Mucosa of rectum (tissue), 2 donors: Measurements from ENCODE around the gene EMILIN1.

ENCODE experiments used
- H3K27ac ChIP-seq, 2 donors: one replicate each; pipeline ENCODE4 v1.7.0; 2013; ENCODE audit warnings: inconsistent platforms in 2 of 2, low read depth in 2 of 2, low read length in 2 of 2
- H3K27me3 ChIP-seq, 2 donors: one replicate each; pipeline ENCODE4 v1.7.0; 2013; ENCODE audit warnings: low read length in 2 of 2; ENCODE audit not compliant: control insufficient read depth in 2 of 2, insufficient read depth in 2 of 2
- H3K36me3 ChIP-seq, 2 donors: one replicate each; pipeline ENCODE4 v1.7.0; 2013; ENCODE audit warnings: low read length in 2 of 2; ENCODE audit not compliant: control insufficient read depth in 2 of 2, insufficient read depth in 2 of 2
- H3K4me1 ChIP-seq, 2 donors: one replicate each; pipeline ENCODE4 v1.7.0; 2013; ENCODE audit warnings: low read length in 2 of 2, mild to moderate bottlenecking in 1 of 2; ENCODE audit not compliant: control insufficient read depth in 2 of 2, insufficient read depth in 2 of 2
- H3K4me3 ChIP-seq, 2 donors: one replicate each; pipeline ENCODE4 v1.7.0; 2013; ENCODE audit warnings: low read length in 2 of 2
- H3K9ac ChIP-seq, 2 donors: one replicate each; pipeline ENCODE4 v1.7.0; 2013; ENCODE audit warnings: low read length in 2 of 2, low read depth in 1 of 2, mild to moderate bottlenecking in 1 of 2
- H3K9me3 ChIP-seq, 2 donors: one replicate each; pipeline ENCODE4 v1.7.0; 2013; ENCODE audit warnings: low read length in 2 of 2; ENCODE audit not compliant: control insufficient read depth in 2 of 2
- donor health status: healthy.
- donor health status: Normal muscosa, but diverticular disease.

Gene EMILIN1

DNA sequence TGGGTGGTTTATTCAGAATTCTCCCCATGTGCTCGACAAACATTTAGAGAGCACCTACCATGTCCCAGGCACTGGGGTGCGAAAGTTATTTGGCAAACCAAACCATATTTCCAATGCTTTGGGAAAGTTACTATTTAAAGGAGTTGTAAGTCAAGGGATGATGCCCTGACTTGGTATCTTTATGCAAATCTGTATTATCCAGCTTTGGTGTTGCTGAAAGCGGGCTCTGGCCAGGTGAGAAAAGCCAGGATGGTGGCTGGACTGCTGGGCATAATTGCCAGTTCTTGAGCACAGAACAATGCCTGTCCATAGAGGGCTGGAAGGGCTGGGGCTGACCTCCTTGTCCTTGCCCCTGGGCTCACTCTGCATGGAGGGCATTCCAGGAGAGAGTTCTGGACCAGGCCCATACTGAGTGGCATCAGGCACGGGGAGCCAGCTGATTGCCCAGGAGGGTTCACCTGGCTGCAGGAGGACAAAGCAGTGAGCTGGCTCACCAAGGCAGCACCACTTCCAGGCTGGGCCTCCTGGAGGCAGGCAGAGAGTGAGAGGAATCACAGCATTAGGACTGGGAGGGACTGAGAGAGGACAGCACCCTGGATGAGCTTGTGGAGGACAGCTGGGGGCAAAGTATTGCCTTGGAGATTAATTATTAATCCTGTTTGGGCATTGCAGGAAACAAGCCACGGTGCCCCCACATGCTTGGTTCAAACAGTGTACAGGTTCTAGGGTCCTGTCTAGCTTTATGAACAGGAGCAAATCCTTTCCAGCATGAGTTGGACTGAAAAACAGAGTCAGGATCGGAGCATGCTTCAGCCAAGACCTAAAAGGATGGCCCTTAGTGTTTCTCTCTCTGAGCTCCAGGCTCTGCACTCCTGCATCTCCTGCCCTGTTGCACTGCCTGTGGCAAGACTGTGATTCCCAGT lies 15.3 kb downstream of the EMILIN1 start:
- Histone ChIP-seq H3K36me3 (no peaks in the 10 kb centered on the region), H3K9ac (no peak overlapping the region), H3K4me3 (no peak overlapping the region)

DNA sequence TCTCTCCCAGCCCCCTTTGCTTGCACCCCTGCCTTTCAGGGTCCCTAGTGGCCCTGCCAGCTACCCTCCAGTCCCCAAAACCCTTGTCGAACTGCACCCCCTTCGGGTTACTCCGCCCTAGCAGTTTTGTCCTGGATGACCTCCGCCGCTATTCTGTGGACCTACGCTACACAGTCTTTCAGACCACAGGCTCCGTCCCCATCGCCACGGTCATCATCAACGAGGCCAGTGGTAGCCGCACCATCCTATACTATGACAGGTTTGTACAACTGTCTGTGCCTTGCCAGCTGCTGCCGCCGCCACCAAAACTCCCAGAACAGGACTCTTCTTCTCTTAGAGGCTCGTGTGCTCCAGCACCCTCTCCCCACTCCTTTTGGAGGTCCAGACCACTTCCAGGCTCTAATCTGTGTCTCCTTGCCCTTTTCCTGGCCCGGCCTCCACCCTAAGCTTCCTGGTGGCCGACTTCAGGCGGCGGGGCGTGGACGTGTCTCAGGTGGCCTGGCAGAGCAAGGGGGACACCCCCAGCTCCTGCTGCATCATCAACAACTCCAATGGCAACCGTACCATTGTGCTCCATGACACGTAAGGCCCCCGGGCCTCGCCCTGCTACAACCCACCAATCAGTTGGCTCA lies 16.1 kb downstream of the EMILIN1 start:
- H3K4me3 ChIP-seq = no peak overlapping the region
- H3K9ac ChIP-seq = no peak overlapping the region
- peaks cover 0 to under 1% of the 10 kb centered on the region in 2 donors for H3K36me3 ChIP-seq
- H3K4me1 ChIP-seq = peaks cover 4 to 7% of the 10 kb centered on the region in 2 donors
- no peak overlapping the region for H3K27ac ChIP-seq
- no peaks in the 10 kb centered on the region for H3K9me3 ChIP-seq
- no peaks in the 10 kb centered on the region for H3K27me3 ChIP-seq

More for the DNA sequence above, 15.3 kb downstream of the EMILIN1 start:
- no peaks in the 10 kb centered on the region for H3K27me3 ChIP-seq
- H3K27ac ChIP-seq = no peak overlapping the region
- H3K4me1 ChIP-seq = peaks cover 4 to 10% of the 10 kb centered on the region in 2 donors
- no peaks in the 10 kb centered on the region for H3K9me3 ChIP-seq

- H3K36me3 ChIP-seq = peaks cover 0 to 3% of the 10 kb centered on the region in 2 donors
- no peak overlapping the region for H3K27ac ChIP-seq
- H3K4me3 ChIP-seq = no peak overlapping the region
- peaks cover 4 to 7% of the 10 kb centered on the region in 2 donors for H3K4me1 ChIP-seq
- H3K9ac ChIP-seq = no peak overlapping the region
- no peaks in the 10 kb centered on the region for H3K27me3 ChIP-seq
- no peaks in the 10 kb centered on the region for H3K9me3 ChIP-seq
Measured at GRCh38 chr2:27095427-27095744, 17.0 kb downstream of the EMILIN1 start.

- no peak overlapping the region for H3K9ac ChIP-seq
Measured at GRCh38 chr2:27095745-27096651, 17.6 kb downstream of the EMILIN1 start.

GRCh38 chr2:27096748-27097297 lies 18.4 kb downstream of the EMILIN1 start:
- H3K36me3 ChIP-seq = peaks cover 0 to 3% of the 10 kb centered on the region in 2 donors
- H3K9me3 ChIP-seq = no peaks in the 10 kb centered on the region
- no peaks in the 10 kb centered on the region for H3K27me3 ChIP-seq
- no peak overlapping the region for H3K27ac ChIP-seq
- H3K4me3 ChIP-seq = no peak overlapping the region
- H3K4me1 ChIP-seq = peaks cover 4 to 7% of the 10 kb centered on the region in 2 donors
- no peak overlapping the region for H3K9ac ChIP-seq

More at GRCh38 chr2:27095745-27096651, 17.6 kb downstream of the EMILIN1 start:
- Histone ChIP-seq H3K4me3 (peak overlapping the region in 1 of 2 donors; percentile 53), H3K27ac (no peak overlapping the region), H3K36me3 (peaks cover 0 to 3% of the 10 kb centered on the region in 2 donors), H3K4me1 (peaks cover 4 to 7% of the 10 kb centered on the region in 2 donors), H3K27me3 (no peaks in the 10 kb centered on the region), H3K9me3 (no peaks in the 10 kb centered on the region)

DNA sequence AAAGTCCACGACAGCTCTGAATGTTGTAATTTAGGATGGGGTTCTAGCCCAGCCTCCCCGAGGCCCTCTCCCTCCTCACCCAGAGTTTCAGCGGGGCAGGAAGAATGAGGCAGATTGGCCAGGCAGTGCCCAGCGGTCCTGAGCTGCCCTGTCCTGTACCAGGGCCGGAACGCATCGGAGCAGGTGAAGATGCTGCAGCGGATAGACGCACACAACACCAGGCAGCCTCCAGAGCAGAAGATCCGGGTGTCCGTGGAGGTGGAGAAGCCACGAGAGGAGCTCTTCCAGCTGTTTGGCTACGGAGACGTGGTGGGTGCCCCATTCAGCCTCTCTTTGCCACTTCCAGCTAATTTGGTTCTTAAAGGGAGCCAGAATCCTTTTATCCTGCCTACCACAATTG lies 18.9 kb downstream of the EMILIN1 start:
- Histone ChIP-seq H3K9ac (no peak overlapping the region), H3K27me3 (no peaks in the 10 kb centered on the region), H3K4me1 (peaks cover 4 to 7% of the 10 kb centered on the region in 2 donors), H3K27ac (no peak overlapping the region), H3K36me3 (peaks cover 0 to 3% of the 10 kb centered on the region in 2 donors), H3K9me3 (no peaks in the 10 kb centered on the region), H3K4me3 (no peak overlapping the region)

DNA sequence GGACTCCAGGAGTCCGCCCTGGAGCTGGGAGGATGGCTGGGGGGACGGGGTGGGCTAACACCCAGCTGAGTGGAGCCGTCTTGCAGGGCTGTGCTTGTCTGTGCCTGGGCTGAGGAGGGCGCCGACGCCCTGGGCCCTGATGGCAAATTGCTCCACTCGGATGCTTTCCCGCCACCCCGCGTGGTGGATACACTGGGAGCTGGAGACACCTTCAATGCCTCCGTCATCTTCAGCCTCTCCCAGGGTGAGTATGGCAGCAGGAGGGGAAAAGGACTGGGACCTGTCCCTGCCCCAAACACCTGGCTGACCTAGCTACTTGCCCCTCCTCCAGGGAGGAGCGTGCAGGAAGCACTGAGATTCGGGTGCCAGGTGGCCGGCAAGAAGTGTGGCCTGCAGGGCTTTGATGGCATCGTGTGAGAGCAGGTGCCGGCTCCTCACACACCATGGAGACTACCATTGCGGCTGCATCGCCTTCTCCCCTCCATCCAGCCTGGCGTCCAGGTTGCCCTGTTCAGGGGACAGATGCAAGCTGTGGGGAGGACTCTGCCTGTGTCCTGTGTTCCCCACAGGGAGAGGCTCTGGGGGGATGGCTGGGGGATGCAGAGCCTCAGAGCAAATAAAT lies 21.0 kb downstream of the EMILIN1 start:
- H3K36me3 ChIP-seq = peaks cover 0 to 3% of the 10 kb centered on the region in 2 donors
- no peaks in the 10 kb centered on the region for H3K4me1 ChIP-seq
- H3K9me3 ChIP-seq = no peaks in the 10 kb centered on the region
- no peak overlapping the region for H3K27ac ChIP-seq
- H3K4me3 ChIP-seq = no peak overlapping the region
- no peak overlapping the region for H3K9ac ChIP-seq
- no peaks in the 10 kb centered on the region for H3K27me3 ChIP-seq

- H3K27ac ChIP-seq = no peak overlapping the region
- H3K4me3 ChIP-seq = no peak overlapping the region
- peaks cover 0 to 3% of the 10 kb centered on the region in 2 donors for H3K36me3 ChIP-seq
- no peak overlapping the region for H3K9ac ChIP-seq
- no peaks in the 10 kb centered on the region for H3K4me1 ChIP-seq
- H3K27me3 ChIP-seq = no peaks in the 10 kb centered on the region
- no peaks in the 10 kb centered on the region for H3K9me3 ChIP-seq
Measured at GRCh38 chr2:27100036-27100435, 21.6 kb downstream of the EMILIN1 start.

- H3K27me3 ChIP-seq = no peaks in the 10 kb centered on the region
- H3K4me1 ChIP-seq = no peaks in the 10 kb centered on the region
- H3K4me3 ChIP-seq = no peak overlapping the region
- no peak overlapping the region for H3K27ac ChIP-seq
- H3K36me3 ChIP-seq = peaks cover 0 to 3% of the 10 kb centered on the region in 2 donors
- H3K9ac ChIP-seq = no peak overlapping the region
- no peaks in the 10 kb centered on the region for H3K9me3 ChIP-seq
Measured at GRCh38 chr2:27102329-27102728, 23.9 kb downstream of the EMILIN1 start.
